Measurements from ENCODE around the gene MRAS.

MRAS gene

DNA sequence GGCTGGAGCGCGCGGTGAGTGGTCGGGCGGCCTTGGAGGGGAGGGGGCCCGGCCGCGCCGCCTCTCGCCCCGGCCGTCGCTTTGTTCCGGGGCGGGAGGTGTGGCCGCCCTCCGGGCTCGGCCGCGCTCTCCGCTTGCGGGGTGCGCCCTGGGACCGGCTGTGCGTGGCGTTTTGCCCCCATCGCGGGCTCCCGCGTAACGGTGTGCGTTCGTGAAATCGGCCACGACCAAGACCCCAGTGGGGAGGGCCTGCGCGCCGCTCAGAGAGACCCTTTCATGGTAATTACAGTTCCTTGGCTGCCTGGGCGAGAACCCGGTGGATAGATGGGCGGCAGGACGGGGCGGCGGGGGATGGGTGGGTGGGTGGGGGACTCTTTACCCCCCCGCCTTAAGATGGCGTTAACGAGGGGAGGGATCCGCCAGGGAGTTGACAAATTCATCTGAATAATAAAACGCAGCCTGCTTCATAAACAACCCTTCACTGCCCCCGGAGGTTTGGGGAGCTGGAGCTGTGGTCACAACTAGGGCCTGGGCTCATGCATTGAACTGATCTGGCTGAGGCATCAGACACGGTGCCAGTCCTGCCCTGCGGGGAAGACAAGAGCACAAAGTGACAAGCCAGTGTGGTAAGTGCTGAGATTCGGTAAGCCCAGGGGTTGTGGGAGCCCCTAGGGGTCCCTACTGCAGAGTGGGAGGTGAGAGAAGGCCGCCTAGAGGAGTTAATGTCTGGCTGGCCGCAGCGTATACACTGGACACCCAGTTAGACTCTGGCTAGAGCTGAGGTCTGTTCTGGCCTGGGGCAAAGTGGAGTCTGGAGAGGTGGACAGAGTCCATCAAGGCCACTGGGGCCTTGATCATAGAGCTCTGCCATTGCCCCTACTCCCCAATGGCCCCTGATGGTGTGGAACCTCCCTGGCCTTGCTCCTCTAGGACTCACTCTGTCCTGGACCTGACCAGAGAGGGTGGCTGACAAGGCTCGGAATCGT, 668 bp downstream of the MRAS start:
- TF ChIP-seq, protein P1, sequence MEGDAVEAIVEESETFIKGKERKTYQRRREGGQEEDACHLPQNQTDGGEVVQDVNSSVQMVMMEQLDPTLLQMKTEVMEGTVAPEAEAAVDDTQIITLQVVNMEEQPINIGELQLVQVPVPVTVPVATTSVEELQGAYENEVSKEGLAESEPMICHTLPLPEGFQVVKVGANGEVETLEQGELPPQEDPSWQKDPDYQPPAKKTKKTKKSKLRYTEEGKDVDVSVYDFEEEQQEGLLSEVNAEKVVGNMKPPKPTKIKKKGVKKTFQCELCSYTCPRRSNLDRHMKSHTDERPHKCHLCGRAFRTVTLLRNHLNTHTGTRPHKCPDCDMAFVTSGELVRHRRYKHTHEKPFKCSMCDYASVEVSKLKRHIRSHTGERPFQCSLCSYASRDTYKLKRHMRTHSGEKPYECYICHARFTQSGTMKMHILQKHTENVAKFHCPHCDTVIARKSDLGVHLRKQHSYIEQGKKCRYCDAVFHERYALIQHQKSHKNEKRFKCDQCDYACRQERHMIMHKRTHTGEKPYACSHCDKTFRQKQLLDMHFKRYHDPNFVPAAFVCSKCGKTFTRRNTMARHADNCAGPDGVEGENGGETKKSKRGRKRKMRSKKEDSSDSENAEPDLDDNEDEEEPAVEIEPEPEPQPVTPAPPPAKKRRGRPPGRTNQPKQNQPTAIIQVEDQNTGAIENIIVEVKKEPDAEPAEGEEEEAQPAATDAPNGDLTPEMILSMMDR (IDR thresholded peaks at IDR 0.05): no peak
- Histone ChIP-seq H3K4me1 (no peaks in the 10 kb centered on the region), H3K9ac (peak overlapping the region; percentile 73)

DNA sequence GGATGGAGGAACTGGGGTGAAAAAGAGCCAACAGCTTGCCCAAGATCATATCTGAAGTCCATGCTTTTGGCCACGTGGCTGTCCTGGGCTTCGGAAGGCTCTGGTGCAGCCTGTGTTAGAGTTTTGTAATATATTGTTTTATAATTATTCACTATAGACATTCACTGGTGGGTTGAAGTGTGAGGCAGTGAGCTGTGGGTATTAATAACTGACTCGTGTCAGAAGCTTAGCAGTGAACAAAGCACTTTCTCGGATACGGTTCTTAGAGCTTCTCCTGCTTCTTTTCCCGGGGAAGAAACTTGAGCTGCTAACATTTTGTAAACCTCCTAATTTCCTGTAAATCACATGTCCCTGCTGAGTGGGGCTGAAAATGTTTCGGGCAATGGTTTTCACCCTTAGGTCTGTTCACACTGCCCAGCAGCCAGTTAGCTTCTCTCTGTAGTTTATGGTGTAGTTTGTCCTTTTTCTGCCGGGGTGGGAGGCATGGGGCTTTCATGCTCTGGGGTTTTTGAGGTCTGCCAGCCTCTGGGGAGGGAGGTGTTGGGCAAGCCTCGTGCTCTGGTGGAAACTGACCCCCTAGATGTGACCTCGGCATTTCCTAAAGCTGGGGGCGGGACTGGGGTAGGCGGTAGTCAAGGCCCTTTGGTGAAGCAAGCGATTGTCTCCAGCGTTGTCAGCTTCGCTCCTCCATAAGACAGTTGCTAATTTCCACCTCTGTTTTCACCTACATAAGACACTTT, 1.7 kb downstream of the MRAS start:
- H3K36me3 ChIP-seq (ENCODE audit: control insufficient read depth, insufficient read depth, low read length): no peaks in the 10 kb centered on the region
- H3K9me3 ChIP-seq (ENCODE audit: control insufficient read depth, low read length): no peaks in the 10 kb centered on the region
- H3K4me2 ChIP-seq (ENCODE audit: low read length): peak overlapping the region; percentile 64
- H3K27me3 ChIP-seq (ENCODE audit: control insufficient read depth, insufficient read depth, low read length): no peaks in the 10 kb centered on the region
- H3K27ac ChIP-seq: peak overlapping the region; percentile 73
- peak overlapping the region; percentile 17 for H3K4me3 ChIP-seq (ENCODE audit: low read depth, low read length)
- H3K79me2 ChIP-seq: no peaks in the 10 kb centered on the region
- H3K4me1 ChIP-seq: no peaks in the 10 kb centered on the region
- H3K9ac ChIP-seq: no peak overlapping the region
- peak overlapping the region; percentile 96 for H2AFZ ChIP-seq
- TF ChIP-seq, protein P1 (IDR thresholded peaks at IDR 0.05): no peak

More for the DNA sequence above, 668 bp downstream of the MRAS start:
- Histone ChIP-seq H3K4me3 (ENCODE audit: low read depth, low read length) (peak overlapping the region; percentile 58), H2AFZ (peak overlapping the region; percentile 96), H3K27me3 (ENCODE audit: control insufficient read depth, insufficient read depth, low read length) (no peaks in the 10 kb centered on the region), H3K4me2 (ENCODE audit: low read length) (peak overlapping the region; percentile 68), H3K79me2 (no peaks in the 10 kb centered on the region), H3K36me3 (ENCODE audit: control insufficient read depth, insufficient read depth, low read length) (no peaks in the 10 kb centered on the region), H3K27ac (peak overlapping the region; percentile 76), H3K9me3 (ENCODE audit: control insufficient read depth, low read length) (no peaks in the 10 kb centered on the region)

DNA sequence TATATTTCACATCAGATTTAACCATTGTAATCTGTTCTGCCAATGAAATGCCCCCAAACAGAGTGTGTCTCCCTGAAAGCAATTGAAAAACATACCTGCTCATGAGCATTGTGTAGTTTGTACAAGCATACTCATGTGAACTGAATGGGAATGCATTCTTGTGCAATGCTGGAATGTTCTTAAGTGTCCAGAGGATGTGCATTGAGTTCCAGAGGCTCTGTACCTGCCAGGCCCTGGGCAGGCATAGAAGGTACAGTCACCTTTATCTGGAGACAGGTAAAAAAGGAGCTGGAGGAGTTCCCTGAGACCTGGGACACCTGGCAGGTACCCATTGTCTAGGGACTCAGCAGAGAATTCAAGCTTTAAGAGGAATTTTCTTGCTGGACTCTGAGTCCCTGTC, 2.8 kb downstream of the MRAS start:
- H3K9ac ChIP-seq: no peak overlapping the region
- H3K27me3 ChIP-seq (ENCODE audit: control insufficient read depth, insufficient read depth, low read length): no peaks in the 10 kb centered on the region
- H3K36me3 ChIP-seq (ENCODE audit: control insufficient read depth, insufficient read depth, low read length): no peaks in the 10 kb centered on the region
- no peak overlapping the region for H3K4me2 ChIP-seq (ENCODE audit: low read length)
- no peak overlapping the region for H2AFZ ChIP-seq
- H3K9me3 ChIP-seq (ENCODE audit: control insufficient read depth, low read length): no peaks in the 10 kb centered on the region
- TF ChIP-seq, protein P1 (IDR thresholded peaks at IDR 0.05): no peak
- no peaks in the 10 kb centered on the region for H3K4me1 ChIP-seq
- H3K4me3 ChIP-seq (ENCODE audit: low read depth, low read length): no peak overlapping the region
- H3K79me2 ChIP-seq: no peaks in the 10 kb centered on the region
- H3K27ac ChIP-seq: no peak overlapping the region

DNA sequence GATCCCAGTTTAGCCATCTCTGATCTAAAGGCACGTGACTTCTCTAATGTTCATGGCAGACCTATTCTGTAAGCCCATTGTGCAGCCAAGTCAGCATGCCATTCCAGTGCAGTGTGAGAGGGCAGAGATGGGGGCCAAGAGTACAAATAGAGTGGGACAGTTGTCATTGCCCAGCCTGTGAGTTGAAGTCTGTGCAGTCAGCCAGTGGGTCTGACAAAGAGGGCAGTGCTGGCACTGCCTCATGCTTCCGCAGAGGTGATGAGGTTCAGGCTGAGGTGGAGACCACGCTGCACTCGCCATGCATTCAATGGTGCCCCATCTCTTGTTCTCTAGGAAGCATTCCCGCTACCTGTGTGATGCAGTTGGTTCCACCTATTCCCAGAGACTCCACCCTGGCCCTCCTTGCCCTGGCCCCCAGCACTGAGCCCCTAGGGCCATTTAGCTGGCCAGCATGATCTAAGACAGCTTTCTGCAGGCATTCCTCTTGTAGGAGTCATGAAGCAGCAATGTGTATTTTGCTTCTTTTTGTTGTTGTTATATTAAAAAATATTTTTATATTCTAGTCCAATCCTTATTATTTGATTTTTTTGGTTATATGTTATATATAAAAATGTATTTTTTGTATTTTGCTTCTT, 3.7 kb downstream of the MRAS start:
- H3K9me3 ChIP-seq (ENCODE audit: control insufficient read depth, low read length): no peaks in the 10 kb centered on the region
- no peak overlapping the region for H3K27ac ChIP-seq
- H3K4me3 ChIP-seq (ENCODE audit: low read depth, low read length): no peak overlapping the region
- no peaks in the 10 kb centered on the region for H3K36me3 ChIP-seq (ENCODE audit: control insufficient read depth, insufficient read depth, low read length)
- no peak overlapping the region for H2AFZ ChIP-seq
- H3K27me3 ChIP-seq (ENCODE audit: control insufficient read depth, insufficient read depth, low read length): no peaks in the 10 kb centered on the region
- no peak overlapping the region for H3K9ac ChIP-seq
- TF ChIP-seq, protein P1 (IDR thresholded peaks at IDR 0.05): no peak
- H3K4me2 ChIP-seq (ENCODE audit: low read length): no peak overlapping the region
- H3K4me1 ChIP-seq: no peaks in the 10 kb centered on the region
- H3K79me2 ChIP-seq: no peaks in the 10 kb centered on the region

Data from parathyroid adenoma (tissue), 2 donors.